Measurements from ENCODE around the gene SCNN1A.

The SCNN1A gene

GRCh38 chr12:6297170-6297569, 78.2 kb downstream of the SCNN1A start:
- no peak overlapping the region for H3K27ac ChIP-seq (ENCODE audit: low read depth, low read length)
- H3K4me1 ChIP-seq (ENCODE audit: control insufficient read depth in 5 of 5, insufficient read depth in 5 of 5, low read length in 5 of 5): peaks cover 5 to 32% (median 17%) of the 10 kb centered on the region in 5 donors
- H3K9me3 ChIP-seq (ENCODE audit: control insufficient read depth in 5 of 5, low read length in 5 of 5): no peaks in the 10 kb centered on the region
- H3K4me3 ChIP-seq (ENCODE audit: low read depth in 1 of 5, low read length in 5 of 5): no peak overlapping the region
- H3K27me3 ChIP-seq (ENCODE audit: control insufficient read depth in 5 of 5, insufficient read depth in 4 of 5, low read length in 5 of 5): no peaks in the 10 kb centered on the region
- no peak overlapping the region for H3K9ac ChIP-seq (ENCODE audit: low read length in 5 of 5)
- no peaks in the 10 kb centered on the region for H3K36me3 ChIP-seq (ENCODE audit: control insufficient read depth in 5 of 5, insufficient read depth in 5 of 5, low read length in 5 of 5)

All from subcutaneous abdominal adipose tissue (tissue), 5 donors.